ENCODE data around the gene DAZAP1.

Gene DAZAP1

DNA sequence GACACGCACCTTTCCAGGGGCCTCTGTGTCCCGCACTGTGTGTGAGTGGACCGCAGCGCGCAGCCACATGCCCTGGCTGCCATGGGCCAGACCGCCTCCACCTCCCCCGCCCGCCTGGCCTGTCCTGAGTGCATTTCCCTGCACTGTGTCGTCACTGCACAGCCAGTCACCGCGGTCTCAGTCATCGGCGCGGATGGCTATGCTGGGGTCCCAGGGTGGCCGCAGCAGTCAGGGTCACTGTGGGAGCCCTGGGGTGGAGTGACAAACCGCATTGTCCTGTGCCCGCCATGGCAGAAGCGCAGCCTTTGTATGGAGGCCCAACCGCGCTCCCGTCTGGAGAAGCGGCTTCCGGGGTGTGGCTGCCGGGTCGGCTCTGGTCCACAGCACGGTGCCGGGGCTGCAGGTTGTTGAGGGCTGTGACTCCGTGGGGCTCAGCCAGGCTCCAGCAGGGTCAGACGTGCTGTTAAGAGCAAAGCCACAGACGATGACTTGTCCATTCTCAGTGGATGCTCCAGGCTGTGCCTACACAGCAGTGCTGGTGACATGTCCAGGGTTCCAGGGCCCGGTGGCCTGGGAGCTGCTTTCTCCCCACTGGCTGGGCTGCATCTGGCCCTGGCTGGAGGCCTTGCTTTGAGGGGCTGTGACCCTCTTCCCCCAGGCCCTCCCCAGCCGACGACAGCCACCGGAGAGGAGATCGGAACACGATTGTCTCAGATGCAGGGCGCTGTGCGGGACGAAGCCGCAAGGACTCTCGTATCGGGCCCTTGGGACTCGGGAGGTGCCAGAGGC lies 30.0 kb upstream of the DAZAP1 start:
- no peak for DNase-seq

DNA sequence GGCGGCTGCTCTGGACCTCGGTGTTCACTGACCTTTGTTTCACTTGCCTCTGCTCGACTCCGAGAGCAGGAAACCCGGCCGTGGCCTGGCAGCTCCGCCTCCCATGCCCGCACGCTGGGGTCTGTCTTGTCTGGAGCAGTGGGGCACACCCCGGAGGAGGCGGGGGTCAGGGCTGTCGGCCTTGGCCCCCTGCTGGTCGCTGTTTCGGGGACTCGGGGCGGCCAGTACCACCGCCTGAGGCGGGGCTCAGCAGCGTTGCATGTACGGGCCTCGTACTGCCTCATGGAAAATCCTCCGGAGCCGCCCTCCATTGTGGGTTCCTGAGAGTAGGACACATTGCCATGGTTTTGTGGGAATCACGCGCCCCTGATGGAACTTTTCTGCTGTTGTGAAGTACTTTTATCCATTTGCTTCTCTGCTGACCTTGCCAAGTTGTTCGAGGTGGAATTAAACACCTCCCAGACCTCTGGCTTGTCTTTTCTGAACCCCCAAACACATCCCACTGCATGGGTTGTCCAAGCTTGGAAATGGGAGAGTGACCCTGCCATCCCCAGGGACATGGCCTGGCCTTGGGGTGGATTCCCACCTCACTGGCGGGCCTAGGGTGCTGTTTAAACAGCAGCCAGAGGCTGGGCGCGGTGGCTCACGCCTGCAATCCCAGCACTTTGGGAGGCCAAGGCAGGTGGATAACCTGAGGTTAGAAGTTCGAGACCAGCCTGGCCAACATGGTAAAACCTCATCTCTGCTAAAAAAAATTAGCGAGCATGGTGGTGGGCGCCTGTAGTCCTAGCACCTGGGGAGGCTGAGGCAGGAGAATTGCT lies 29.2 kb upstream of the DAZAP1 start:
- DNase-seq: no peak

DNA sequence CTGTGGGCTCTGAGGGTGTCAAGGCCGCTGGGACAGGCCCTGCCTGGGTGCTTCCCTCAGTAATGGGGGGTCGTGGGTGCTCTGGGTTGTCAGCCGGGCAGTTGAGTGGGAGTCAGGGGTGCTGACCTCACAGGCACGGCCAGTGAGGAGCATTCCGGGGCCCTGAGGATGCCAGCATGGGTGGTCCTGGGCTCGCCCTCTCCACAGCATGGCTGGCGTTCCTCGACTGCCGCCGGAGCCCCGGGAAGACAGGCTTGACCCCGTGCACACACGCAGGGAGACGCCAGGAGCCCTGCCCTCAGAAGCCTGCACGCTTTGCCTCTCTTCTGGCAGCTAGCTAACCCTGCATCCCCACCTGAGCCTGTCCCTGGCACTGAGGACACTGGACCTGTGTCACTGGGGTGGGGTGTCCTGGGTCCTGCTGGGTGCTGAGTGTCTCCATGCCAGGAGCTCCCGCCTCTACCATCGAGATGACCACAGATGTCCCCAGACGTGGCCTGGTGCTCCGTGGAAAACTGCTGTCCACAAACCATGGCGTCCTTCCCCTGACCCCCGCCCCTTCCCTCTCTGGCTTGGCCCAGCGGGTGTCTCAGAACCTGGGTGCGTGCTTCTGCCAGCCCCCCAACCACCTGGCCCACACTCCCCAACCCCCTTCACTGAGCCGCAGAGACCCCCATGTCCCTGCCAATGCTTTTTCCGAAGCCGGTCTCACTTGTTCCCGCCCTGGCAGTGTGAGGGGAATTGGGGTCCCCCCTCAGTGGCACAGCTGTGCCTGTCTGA lies 28.1 kb upstream of the DAZAP1 start:
- no peak for DNase-seq

DNA sequence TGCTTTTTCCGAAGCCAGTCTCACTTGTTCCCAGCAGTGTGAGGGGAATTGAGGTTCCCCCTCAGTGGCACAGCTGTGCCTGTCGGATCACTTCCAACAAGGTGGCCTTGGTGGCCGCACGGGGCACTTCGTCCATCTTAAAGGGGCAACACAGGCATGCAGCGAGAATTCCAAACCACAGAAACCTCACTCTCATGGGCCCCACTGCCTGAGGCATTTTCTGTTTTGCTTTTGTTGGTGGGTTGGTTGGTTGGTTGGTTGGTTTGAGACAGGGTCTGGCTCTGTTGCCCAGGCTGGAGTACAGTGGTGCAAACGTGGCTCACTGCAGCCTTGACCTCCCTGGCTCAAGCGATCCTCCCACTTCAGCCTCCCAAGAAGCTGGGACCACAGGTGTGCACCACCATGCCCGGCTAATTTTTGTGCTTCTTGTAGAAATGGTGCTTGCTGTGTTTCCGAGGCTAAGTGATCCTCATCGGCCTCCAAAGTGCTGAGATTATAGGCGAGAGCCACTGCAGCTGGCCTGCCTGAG lies 27.4 kb upstream of the DAZAP1 start:
- no peak for DNase-seq

- no peak for DNase-seq
Measured at GRCh38 chr19:1382250-1382649, 25.1 kb upstream of the DAZAP1 start.

- DNase-seq: no peak
Measured at GRCh38 chr19:1383017-1383311, 24.4 kb upstream of the DAZAP1 start.

DNA sequence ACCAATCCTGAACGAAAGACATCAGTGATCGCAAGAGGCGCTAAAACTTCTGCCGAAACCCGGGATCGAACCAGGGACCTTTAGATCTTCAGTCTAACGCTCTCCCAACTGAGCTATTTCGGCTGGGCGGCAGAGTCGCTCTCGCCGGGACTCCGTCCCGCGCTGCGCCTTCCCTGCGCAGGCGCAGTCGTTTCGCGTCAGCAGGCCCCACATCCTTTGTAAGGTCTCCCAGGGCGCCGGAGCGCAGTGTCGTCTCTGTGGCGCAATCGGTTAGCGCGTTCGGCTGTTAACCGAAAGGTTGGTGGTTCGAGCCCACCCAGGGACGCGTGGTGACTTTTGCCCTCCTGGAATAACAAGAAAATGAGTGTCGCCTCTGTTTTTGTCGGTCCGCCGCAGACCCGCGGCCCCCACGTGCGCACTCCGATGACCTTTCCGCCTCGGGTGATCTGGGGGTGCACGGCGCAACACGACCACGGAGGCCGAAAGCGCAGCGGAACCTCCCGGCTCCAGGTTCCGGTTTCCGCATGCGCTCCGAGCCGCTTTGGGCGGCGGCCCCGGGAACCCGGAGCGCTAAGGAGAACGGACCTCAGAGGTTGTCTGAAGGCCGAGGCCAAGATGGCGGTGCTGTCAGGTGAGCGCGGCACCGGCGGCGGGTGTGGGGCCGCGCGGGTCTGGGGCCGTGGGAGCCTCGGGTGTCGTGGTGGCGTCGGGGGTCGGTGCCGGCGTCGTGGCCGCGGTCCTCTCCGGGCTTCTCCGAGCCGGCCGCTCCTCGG lies 23.9 kb upstream of the DAZAP1 start, which contains the start of gene NDUFS7:
Gene NDUFS7, plus strand, starts transcription at position 596 of the 773 bp plus-strand sequence. Its CDS starts 20 bp downstream, at position 616.
- peak; percentile 96 for DNase-seq

- no peak for DNase-seq
Measured at GRCh38 chr19:1384085-1384462, 23.3 kb upstream of the DAZAP1 start.

- DNase-seq: no peak
Measured at GRCh38 chr19:1384478-1385110, 22.8 kb upstream of the DAZAP1 start.

DNA sequence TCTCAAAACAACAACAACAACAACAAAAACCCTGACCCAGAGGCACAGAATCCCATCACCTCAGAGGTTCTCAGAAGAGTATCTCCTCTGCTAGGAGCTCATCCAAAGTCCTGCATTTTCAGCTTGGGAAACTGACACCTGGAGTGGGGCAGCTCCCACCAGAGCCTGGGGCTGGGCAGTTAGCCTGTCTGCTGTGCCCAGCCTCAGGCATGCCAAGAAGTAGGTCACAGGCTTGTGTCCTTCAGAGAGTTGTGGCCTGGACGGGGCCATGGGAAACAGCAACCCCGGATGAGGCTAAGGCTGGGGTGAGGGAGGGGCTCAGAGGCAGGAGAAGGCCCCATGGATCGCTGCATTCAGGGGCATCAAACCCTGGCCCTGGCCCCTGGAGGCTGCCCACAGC lies 21.6 kb upstream of the DAZAP1 start:
- DNase-seq: no peak

DNA sequence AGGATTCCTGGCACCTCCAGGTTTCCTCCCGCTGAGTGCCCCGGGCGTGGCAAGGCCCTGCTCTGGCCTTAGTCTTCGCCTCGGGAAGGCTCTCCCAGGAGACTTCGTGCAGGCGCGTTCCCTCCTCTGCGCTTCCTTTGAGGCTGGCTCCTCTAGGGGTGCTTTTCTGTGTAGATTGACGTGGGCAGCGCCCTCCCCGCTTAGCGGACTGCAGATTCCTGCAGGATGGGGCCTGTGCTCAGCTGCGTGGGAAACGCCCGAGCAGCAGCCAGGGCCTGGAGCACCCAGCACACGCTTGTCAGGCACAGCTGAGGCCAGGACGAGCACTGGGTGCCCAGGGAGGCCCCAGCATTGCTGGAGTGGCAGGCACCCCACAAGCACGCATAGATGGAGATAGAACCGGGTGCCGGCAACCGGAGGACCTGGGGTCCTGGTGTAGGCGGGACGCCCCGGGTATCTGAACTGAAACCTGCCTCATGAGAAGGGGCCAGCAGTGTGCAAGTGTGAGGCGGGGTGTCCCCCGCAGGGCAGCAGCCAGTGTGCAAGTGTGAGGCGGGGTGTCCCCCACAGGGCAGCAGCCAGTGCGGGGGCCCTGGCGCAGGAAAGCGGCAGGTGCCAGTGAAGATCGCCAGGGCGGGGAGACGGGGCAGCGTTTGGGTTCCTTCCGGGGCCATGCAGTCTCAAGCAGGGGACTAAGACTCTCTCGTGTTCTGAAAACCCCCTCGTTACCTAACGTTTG lies 20.3 kb upstream of the DAZAP1 start:
- DNase-seq: no peak

- no peak for DNase-seq
Measured at GRCh38 chr19:1387684-1388636, 19.4 kb upstream of the DAZAP1 start.

GRCh38 chr19:1388637-1389026 lies 18.8 kb upstream of the DAZAP1 start:
- no peak for DNase-seq

DNA sequence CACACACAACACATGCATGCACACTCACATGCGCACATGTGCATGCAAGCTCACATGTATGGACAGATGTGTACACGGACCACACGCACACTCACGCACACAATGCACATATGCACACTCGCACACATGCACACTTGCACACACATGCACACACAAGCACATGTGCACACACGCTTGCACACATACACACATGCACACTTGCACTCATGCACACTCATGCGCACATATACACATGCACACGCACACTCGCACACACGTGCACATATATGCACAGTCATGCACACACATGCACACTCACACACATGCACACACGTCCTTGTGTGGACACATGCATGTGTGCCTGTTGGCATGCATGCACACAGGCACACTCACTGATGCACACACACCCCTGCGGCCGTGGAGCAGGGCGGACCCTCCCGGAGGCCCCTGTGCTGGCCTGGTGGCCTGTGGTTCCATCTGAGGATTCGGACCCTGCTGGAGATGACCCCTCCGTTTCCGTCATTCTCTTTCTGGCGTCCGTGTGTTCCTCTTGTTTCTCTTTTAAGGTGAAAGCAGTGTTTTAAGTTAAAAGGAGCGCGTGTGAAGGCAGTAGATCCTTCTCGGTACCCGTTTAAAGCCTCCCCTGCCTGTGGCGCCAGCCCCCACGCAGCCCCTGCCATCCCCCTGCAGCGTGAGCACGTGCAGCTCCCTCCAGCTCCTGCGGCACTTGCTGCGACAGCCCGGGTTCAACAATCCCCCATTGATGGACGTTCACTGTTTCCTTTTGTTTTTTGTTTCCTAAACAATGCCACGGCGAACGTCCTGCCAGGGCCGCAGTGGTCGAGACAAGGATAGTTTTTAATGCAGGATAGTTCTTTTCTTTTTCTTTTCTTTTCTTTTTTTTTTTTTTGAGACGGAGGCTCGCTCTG lies 18.1 kb upstream of the DAZAP1 start:
- DNase-seq: no peak

DNA sequence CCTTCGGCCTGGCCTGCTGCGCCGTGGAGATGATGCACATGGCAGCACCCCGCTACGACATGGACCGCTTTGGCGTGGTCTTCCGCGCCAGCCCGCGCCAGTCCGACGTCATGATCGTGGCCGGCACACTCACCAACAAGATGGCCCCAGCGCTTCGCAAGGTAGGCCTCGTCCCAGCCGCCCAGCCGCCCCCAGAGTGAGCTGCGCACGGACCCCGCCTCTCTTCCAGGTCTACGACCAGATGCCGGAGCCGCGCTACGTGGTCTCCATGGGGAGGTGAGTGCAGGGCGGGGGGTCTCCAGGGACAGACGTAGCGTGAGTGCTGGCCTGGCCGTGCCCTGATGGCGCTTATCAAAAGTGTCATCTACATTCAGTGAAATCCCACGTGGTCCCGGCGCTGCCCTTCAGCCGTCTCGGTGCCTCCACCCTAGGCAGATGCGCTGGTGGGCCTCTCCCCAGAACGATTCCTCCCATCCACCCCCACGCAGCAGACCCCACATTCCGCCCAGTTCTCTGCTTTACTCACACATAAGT lies 16.4 kb upstream of the DAZAP1 start:
- DNase-seq: no peak

GRCh38 chr19:1392407-1392806 lies 15.0 kb upstream of the DAZAP1 start:
- no peak for DNase-seq

DNA sequence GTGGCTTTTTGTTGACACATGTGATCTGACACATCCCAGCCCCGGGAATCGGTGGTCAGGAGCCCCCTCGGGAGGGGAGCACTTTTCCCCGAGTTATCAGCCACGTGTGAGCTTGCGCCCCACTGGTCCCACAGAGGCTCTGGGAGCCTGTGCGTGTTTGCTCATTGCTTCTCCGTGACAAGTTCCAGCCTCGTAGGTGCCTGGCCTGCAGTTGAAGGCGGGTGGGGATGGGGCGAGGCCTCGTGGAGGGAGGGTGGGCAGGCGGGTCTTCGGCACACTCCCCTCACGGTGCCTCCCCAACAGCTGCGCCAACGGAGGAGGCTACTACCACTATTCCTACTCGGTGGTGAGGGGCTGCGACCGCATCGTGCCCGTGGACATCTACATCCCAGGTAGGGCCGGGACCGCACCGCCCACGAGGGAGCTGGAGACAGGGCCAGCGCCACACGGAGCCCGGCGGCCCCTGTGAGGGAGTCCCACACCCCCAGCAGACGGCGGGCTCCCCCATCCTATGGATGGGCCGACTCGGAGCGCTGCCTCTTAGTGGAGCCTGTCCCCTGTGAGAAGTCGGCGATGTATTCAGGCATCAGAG lies 14.4 kb upstream of the DAZAP1 start:
- DNase-seq: no peak

GRCh38 chr19:1393841-1394240 lies 13.5 kb upstream of the DAZAP1 start:
- no peak for DNase-seq
